NCI-H1694 (cell line): Measurements from ENCODE around the gene DPP6.

Experiments used
- DNase-seq: peaks from one replicate; lab custom pipeline; 2025; lab: John Stamatoyannopoulos, UW

DPP6 gene

GRCh38 chr7:154540596-154540995 is 488.4 kb downstream of the DPP6 start:
- DNase-seq: no peak

GRCh38 chr7:154541606-154542005 is 489.4 kb downstream of the DPP6 start:
- no peak for DNase-seq

GRCh38 chr7:154546946-154547587 is 494.9 kb downstream of the DPP6 start:
- no peak for DNase-seq

GRCh38 chr7:154553711-154554265 is 501.6 kb downstream of the DPP6 start:
- no peak for DNase-seq

- no peak for DNase-seq
These were observed 507.3 kb downstream of the DPP6 start for GRCh38 chr7:154559454-154559853.

- DNase-seq: no peak
These were observed 512.5 kb downstream of the DPP6 start for GRCh38 chr7:154564676-154565075.

GRCh38 chr7:154566877-154567276 is 514.7 kb downstream of the DPP6 start:
- no peak for DNase-seq

GRCh38 chr7:154568346-154568745 is 516.1 kb downstream of the DPP6 start:
- no peak for DNase-seq

GRCh38 chr7:154569916-154570315 is 517.7 kb downstream of the DPP6 start:
- no peak for DNase-seq

GRCh38 chr7:154571772-154572171 is 519.6 kb downstream of the DPP6 start:
- DNase-seq: no peak

- no peak for DNase-seq
These were observed 522.0 kb downstream of the DPP6 start for GRCh38 chr7:154574235-154574634.

GRCh38 chr7:154575497-154575896 is 523.3 kb downstream of the DPP6 start:
- no peak for DNase-seq

- no peak for DNase-seq
These were observed 524.4 kb downstream of the DPP6 start for GRCh38 chr7:154576604-154577003.

GRCh38 chr7:154577141-154577873 is 525.1 kb downstream of the DPP6 start:
- DNase-seq: no peak

GRCh38 chr7:154578336-154578735 is 526.1 kb downstream of the DPP6 start:
- DNase-seq: no peak

GRCh38 chr7:154579711-154580110 is 527.5 kb downstream of the DPP6 start:
- DNase-seq: no peak

GRCh38 chr7:154581251-154581890 is 529.2 kb downstream of the DPP6 start:
- no peak for DNase-seq

- DNase-seq: no peak
These were observed 531.3 kb downstream of the DPP6 start for GRCh38 chr7:154583454-154583853.

GRCh38 chr7:154584352-154585252 is 532.4 kb downstream of the DPP6 start:
- DNase-seq: no peak

- DNase-seq: no peak
These were observed 535.6 kb downstream of the DPP6 start for GRCh38 chr7:154587792-154588191.

- no peak for DNase-seq
These were observed 539.3 kb downstream of the DPP6 start for GRCh38 chr7:154591544-154591943.

- DNase-seq: no peak
These were observed 540.2 kb downstream of the DPP6 start for GRCh38 chr7:154592388-154592787.
